ENCODE data around the gene ADCY2.

Gene ADCY2

DNA sequence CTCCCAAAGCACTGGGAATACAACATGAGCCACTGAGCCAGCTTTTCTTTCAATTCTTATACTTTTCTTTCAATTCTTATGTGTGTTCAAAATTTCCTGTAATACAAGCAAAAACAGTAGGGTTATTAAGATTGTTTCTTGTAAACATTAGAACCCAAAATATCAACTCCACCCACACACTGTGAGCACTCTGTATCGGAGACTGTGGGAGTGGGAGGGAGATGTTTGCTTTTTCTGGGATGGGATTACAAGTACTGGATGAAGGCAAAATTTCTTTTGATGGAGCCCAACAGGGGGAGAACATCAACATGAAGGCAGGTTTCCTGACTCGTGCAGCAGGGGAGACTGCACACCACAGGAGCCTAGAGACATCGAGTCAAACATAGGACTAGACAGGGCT lies 459.7 kb downstream of the ADCY2 start:
- DNase-seq (ENCODE audit: low read depth): no peak
- no peak overlapping the region for H3K4me3 ChIP-seq (ENCODE audit: low read depth, low read length)
- TF ChIP-seq, protein P1, sequence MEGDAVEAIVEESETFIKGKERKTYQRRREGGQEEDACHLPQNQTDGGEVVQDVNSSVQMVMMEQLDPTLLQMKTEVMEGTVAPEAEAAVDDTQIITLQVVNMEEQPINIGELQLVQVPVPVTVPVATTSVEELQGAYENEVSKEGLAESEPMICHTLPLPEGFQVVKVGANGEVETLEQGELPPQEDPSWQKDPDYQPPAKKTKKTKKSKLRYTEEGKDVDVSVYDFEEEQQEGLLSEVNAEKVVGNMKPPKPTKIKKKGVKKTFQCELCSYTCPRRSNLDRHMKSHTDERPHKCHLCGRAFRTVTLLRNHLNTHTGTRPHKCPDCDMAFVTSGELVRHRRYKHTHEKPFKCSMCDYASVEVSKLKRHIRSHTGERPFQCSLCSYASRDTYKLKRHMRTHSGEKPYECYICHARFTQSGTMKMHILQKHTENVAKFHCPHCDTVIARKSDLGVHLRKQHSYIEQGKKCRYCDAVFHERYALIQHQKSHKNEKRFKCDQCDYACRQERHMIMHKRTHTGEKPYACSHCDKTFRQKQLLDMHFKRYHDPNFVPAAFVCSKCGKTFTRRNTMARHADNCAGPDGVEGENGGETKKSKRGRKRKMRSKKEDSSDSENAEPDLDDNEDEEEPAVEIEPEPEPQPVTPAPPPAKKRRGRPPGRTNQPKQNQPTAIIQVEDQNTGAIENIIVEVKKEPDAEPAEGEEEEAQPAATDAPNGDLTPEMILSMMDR (IDR thresholded peaks at IDR 0.05; ENCODE audit: low read depth, low read length, missing control alignments): no peak

DNA sequence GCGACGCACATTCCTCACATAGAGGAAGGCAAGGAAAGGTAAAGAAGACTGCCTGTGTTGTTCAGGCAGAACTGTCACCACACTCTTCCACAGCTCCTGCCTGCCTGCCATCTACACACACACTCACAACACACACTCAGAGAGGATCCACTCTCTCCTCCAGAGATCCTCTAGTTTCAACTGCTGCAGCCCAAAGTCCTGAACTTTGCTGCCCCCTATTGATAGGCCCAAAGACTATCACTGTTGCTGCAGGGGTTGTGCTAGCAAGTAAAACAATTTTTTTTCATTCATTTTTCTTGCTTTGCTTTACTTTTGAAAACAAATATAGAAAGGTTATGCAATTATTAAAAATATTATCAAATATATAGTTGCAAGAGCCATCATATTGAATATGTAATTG lies 460.9 kb downstream of the ADCY2 start:
- TF ChIP-seq, protein P1 (IDR thresholded peaks at IDR 0.05; ENCODE audit: low read depth, low read length, missing control alignments): peak; percentile 63

DNA sequence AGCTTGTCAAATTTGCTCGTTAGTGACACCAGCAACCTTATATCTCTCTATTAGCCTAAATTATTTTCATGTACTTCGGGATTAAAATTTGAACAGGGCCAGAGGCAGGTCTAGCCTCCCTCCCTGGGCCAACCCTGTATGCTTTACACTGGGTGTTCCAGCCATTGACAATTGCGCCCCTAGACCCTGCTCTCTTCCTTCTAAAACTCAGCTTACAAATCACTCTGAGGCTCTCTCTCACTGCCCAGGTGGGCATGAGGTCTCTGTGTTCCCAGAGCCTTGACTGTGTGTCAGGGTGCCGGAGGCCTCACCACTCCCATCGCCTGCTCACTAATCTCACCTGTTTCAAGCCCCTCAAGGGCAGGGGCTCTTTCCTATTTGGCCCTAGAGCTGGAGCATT lies 461.4 kb downstream of the ADCY2 start:
- no peak overlapping the region for H3K4me3 ChIP-seq (ENCODE audit: low read depth, low read length)
- TF ChIP-seq, protein P1 (IDR thresholded peaks at IDR 0.05; ENCODE audit: low read depth, low read length, missing control alignments): no peak
- no peak for DNase-seq (ENCODE audit: low read depth)

More for the DNA sequence above, 460.9 kb downstream of the ADCY2 start:
- DNase-seq (ENCODE audit: low read depth): no peak
- no peak overlapping the region for H3K4me3 ChIP-seq (ENCODE audit: low read depth, low read length)

DNA sequence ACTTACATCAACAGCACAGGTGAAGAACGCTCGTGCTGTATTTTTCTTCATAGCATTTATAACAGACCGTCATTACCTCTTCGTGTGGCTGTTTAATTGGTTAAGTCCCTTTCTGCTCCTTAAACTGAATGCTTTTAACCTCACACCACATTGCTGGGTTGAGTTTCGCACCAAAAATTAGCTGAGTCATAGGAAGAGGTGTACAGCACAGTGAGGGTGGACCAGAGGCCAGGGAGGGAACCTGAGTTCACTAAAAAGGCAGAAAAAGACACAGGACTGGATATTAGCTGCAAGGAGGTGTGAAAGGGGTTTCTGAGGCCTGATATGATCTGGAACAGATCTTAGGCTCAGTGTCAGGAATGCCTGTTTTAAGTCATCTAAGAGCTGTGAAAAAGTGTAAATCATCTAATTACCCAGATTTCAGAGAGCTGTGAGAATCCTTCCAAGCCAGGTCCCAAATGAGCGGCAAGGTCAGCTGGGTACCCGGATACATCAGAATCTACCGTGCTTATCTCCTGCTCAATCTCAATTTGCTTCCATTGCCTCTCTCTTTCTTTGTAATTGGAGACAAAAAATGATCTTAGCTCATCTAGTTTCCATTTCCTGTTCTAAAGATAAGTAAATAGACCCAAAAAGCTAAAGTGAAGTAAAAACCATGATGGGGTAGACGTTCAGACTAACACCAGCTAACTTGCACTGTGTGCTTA lies 462.1 kb downstream of the ADCY2 start:
- no peak for DNase-seq (ENCODE audit: low read depth)
- TF ChIP-seq, protein P1 (IDR thresholded peaks at IDR 0.05; ENCODE audit: low read depth, low read length, missing control alignments): no peak

DNA sequence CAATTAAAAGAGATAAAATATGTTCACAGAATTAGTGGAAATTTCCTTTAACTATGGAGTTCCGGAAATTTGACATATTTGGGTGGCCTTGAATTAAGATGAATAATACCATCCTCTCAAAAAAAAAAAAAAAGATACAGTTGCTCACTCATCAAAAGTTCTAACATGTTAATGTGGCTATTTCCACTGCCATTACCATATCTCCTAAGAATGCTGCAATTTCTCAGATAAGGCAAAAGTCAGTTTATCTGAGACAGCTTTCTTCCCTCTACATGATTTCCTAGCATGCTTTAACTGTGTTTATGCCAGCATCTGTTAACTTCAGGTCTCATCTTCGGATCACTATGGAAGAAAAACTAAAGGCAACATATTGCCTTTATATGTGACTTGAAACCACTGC lies 470.3 kb downstream of the ADCY2 start:
- TF ChIP-seq, protein P1 (IDR thresholded peaks at IDR 0.05; ENCODE audit: low read depth, low read length, missing control alignments): no peak
- H3K4me3 ChIP-seq (ENCODE audit: low read depth, low read length): no peak overlapping the region
- no peak for DNase-seq (ENCODE audit: low read depth)

More for the DNA sequence above, 462.1 kb downstream of the ADCY2 start:
- no peak overlapping the region for H3K4me3 ChIP-seq (ENCODE audit: low read depth, low read length)

DNA sequence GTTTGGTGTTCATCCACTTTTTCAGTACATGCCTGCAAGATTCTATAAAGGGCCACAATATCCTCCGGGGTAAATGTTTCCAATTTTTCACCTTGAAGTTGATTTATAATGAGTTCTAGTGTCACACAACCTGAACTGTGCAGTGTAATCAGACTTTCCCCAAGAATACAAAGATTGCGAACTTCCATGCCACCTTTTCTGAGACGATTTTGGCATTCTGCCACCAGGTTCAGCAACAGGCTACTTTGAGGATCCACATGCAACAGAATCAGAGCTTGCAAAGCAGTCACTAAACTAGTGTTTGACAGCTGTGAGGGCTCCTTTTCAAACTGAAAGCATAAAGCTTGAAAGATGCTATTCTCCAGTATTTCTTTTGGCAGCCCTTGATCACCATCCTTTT lies 471.3 kb downstream of the ADCY2 start:
- no peak for DNase-seq (ENCODE audit: low read depth)
- no peak overlapping the region for H3K4me3 ChIP-seq (ENCODE audit: low read depth, low read length)
- TF ChIP-seq, protein P1 (IDR thresholded peaks at IDR 0.05; ENCODE audit: low read depth, low read length, missing control alignments): no peak

DNA sequence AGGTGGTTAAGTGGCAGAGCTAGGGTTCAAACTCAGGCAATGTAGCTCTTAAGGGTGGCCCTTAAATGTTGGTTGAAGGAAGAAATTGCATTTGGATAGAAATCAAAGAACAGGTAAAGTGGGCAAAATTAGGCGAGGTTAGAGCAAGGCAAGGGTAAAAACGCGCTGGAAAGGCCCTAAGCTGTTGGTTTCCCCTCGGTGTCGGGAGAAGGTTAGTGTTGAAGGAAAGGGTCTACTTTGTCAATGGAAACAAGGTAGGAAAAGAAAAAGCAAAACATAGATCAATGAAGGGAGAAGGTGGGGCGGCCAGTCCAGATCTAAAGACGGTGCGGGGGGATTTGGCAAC lies 472.5 kb downstream of the ADCY2 start:
- TF ChIP-seq, protein P1 (IDR thresholded peaks at IDR 0.05; ENCODE audit: low read depth, low read length, missing control alignments): no peak
- no peak for DNase-seq (ENCODE audit: low read depth)
- H3K4me3 ChIP-seq (ENCODE audit: low read depth, low read length): peak overlapping the region; percentile 92

All from GM12864 (cell line).